ENCODE results near the gene EFHB. TPM values are rescaled to one million over a fixed set of nuclear protein-coding genes. Genes with fewer than 3 reads are reported as not detected.

The EFHB gene
- total RNA-seq (1 to 10 TPM in 1 of 9 donors, under 1 TPM in 2, not detected in 6; 0.85 to 1.6 (median 0.85) TPM), polyA plus RNA-seq (under 1 TPM; 0.14 to 0.65 TPM)
- long read RNA-seq, donor 1 = 0 reads
- long read RNA-seq, donor 2 = 0 reads
- long read RNA-seq, donor 3 = 0 reads

GRCh38 chr3:19934098-19934566 is at the start of gene EFHB:
Gene EFHB (minus strand): TSS chr3:19934217. CDS start chr3:19934018, 199 bp downstream.
- peak in 1 of 5 donors; percentile 37 for DNase-seq
- intact Hi-C loops (cut with DNase I) = no loop called here
- Histone ChIP-seq H3K36me3 (no peaks in the 10 kb centered on the region), H3K4me3 (no peak within 1 kb of the TSS), H3K4me1 (peaks cover 0 to 19% (median 0%) of the 10 kb centered on the region in 12 donors), H3K9me3 (no peaks in the 10 kb centered on the region), H3K27ac (no peak within 1 kb of the TSS), H3K27me3 (peaks cover 0 to 11% (median 0%) of the 10 kb centered on the region in 9 donors)
- WGBS, 4 donors = 28 to 38% (median 33%) methylated on average over 5 of the region's 5 CpGs
- TF ChIP-seq POLR2A (IDR thresholded peaks at IDR 0.05) (no peak), CTCF (IDR thresholded peaks at IDR 0.05) (no peak)
- peak in 1 of 4 donors; percentile 34 for ATAC-seq

GRCh38 chr3:19972054-19972453 is 38.0 kb upstream of the EFHB start:
- WGBS, 4 donors = 48 to 60% (median 53%) methylated on average over 3 of the region's 3 CpGs
- TF ChIP-seq CTCF (IDR thresholded peaks at IDR 0.05) = no peak
- no peak for TF ChIP-seq POLR2A (IDR thresholded peaks at IDR 0.05)
- no peaks in the 10 kb centered on the region for H3K27me3 ChIP-seq
- intact Hi-C loops (cut with DNase I) = no loop called here
- ATAC-seq = no peak
- peaks cover 0 to 30% (median 11%) of the 10 kb centered on the region in 12 donors for H3K4me1 ChIP-seq
- no peak overlapping the region for H3K4me3 ChIP-seq
- H3K9me3 ChIP-seq = no peaks in the 10 kb centered on the region
- H3K27ac ChIP-seq = no peak overlapping the region
- H3K36me3 ChIP-seq = peaks cover 0 to 38% (median 31%) of the 10 kb centered on the region in 9 donors
- DNase-seq = no peak

GRCh38 chr3:19970327-19970726 is 36.3 kb upstream of the EFHB start:
- peaks cover 0 to 31% (median 11%) of the 10 kb centered on the region in 12 donors for H3K4me1 ChIP-seq
- ATAC-seq (peak; percentile 42 to 81 (median 72)), DNase-seq (peak in 1 of 5 donors; percentile 34)
- no peaks in the 10 kb centered on the region for H3K27me3 ChIP-seq
- no peaks in the 10 kb centered on the region for H3K9me3 ChIP-seq
- H3K27ac ChIP-seq = peak overlapping the region in 1 of 12 donors; percentile 7
- intact Hi-C loops (cut with DNase I) = no loop called here
- H3K4me3 ChIP-seq = no peak overlapping the region
- WGBS, 4 donors = 55 to 64% (median 64%) methylated on average over 8 of the region's 8 CpGs
- TF ChIP-seq CTCF (IDR thresholded peaks at IDR 0.05) (no peak), POLR2A (IDR thresholded peaks at IDR 0.05) (no peak)
- H3K36me3 ChIP-seq = peaks cover 0 to 21% (median 14%) of the 10 kb centered on the region in 9 donors

GRCh38 chr3:19967812-19968211 is 33.8 kb upstream of the EFHB start:
- Histone ChIP-seq H3K9me3 (no peaks in the 10 kb centered on the region), H3K4me1 (peaks cover 0 to 39% (median 18%) of the 10 kb centered on the region in 12 donors), H3K4me3 (no peak overlapping the region), H3K36me3 (peaks cover 0 to 6% (median 0%) of the 10 kb centered on the region in 9 donors), H3K27ac (no peak overlapping the region), H3K27me3 (no peaks in the 10 kb centered on the region)
- intact Hi-C loops (cut with DNase I) = no loop called here
- 64 to 72% (median 67%) methylated on average over 4 of the region's 4 CpGs for WGBS, 4 donors
- DNase-seq (no peak), ATAC-seq (no peak)
- TF ChIP-seq CTCF (IDR thresholded peaks at IDR 0.05) (no peak), POLR2A (IDR thresholded peaks at IDR 0.05) (no peak)

All from heart left ventricle (tissue), 16 donors.